Peyer's patch (tissue), 4 donors: ENCODE measurements around the gene IRF5. TPM values are rescaled to one million over a fixed set of nuclear protein-coding genes. Genes with fewer than 3 reads are reported as not detected.
A peak's percentile ranks its signal among the peaks of the same experiment; 100 is the strongest.
"Not testable (repeated sequence)": the region's sequence is repeated elsewhere in the genome, so short reads cannot be mapped to it uniquely, and the experiment has no call there.

ENCODE experiments used
- DNase-seq, 3 donors: peaks; one replicate each; pipeline ENCODE4 v3.0.0-alpha.2; 2017 to 2019
- H3K27ac ChIP-seq, 4 donors: fragments of 200-600 bp; sonication (generic); one replicate each; pipeline ENCODE4 v1.5.1; 2016 to 2019
- H3K27me3 ChIP-seq, 2 donors: fragments of 200-600 bp; sonication (generic); one replicate each; pipeline ENCODE4 v1.5.1; 2019
- H3K36me3 ChIP-seq, 3 donors: fragments of 200-600 bp; sonication (generic); one replicate each; pipeline ENCODE4 v1.5.1; 2016 to 2019
- H3K4me1 ChIP-seq, 4 donors: fragments of 200-600 bp; sonication (generic); one replicate each; pipeline ENCODE4 v1.5.1; 2016 to 2019
- H3K4me3 ChIP-seq, 4 donors: fragments of 200-600 bp; sonication (generic); 1 replicate in 3 of 4; 2 replicates in 1 of 4; pipeline ENCODE4 v1.5.1; 2016 to 2019; ENCODE audit warnings: mild to moderate bottlenecking in 1 of 4
- H3K9me3 ChIP-seq, 4 donors: fragments of 200-600 bp; sonication (generic); one replicate each; pipeline ENCODE4 v1.5.1; 2016 to 2019; ENCODE audit warnings: mild to moderate bottlenecking in 1 of 4
- CTCF ChIP-seq, 6 experiments: fragments of 450-650 bp in 4 of 6; fragments of 200-600 bp in 2 of 6; sonication (generic) in 1 of 6; IDR thresholded peaks; one replicate each; pipeline ENCODE4 v1.5.1; 2017 to 2019; ENCODE audit warnings: antibody characterized with exemption in 6 of 6, mild to moderate bottlenecking in 3 of 6, moderate library complexity in 1 of 6
- POLR2A ChIP-seq, 2 donors: fragments of 450-650 bp; IDR thresholded peaks; one replicate each; pipeline ENCODE4 v1.5.1; 2017; ENCODE audit warnings: antibody characterized with exemption in 2 of 2, mild to moderate bottlenecking in 2 of 2, moderate library complexity in 2 of 2
- total RNA-seq, 4 donors: library from RNA; depleted of rRNA; stranded (reverse); fragments of >200 nt; gene quantifications; one replicate each; pipeline ENCODE4 v1.1.0, GENCODE V29; 2016

The IRF5 gene
- total RNA-seq, 4 donors from 2014 or later: 16.9 to 27.1 (median 21.7) TPM

GRCh38 chr7:128940494-128941322 is 3.0 kb downstream of the IRF5 start:
- Histone ChIP-seq H3K9me3 (no peaks in the 10 kb centered on the region), H3K27ac (peak overlapping the region; percentile 33 to 95 (median 82)), H3K27me3 (no peaks in the 10 kb centered on the region), H3K4me3 (peak overlapping the region in 3 of 4 donors; percentile 11 to 85 (median 11)), H3K36me3 (no peaks in the 10 kb centered on the region), H3K4me1 (peaks cover 0 to 27% (median 8%) of the 10 kb centered on the region in 4 donors)
- peak in 2 of 3 donors; percentile 89 to 91 for DNase-seq
- no peak for TF ChIP-seq CTCF (IDR thresholded peaks at IDR 0.05)
- no peak for TF ChIP-seq POLR2A (IDR thresholded peaks at IDR 0.05)

GRCh38 chr7:128941323-128941890 is 3.7 kb downstream of the IRF5 start:
- TF ChIP-seq CTCF (IDR thresholded peaks at IDR 0.05): no peak
- TF ChIP-seq POLR2A (IDR thresholded peaks at IDR 0.05): no peak
- no peaks in the 10 kb centered on the region for H3K27me3 ChIP-seq
- peak overlapping the region in 3 of 4 donors; percentile 80 to 95 (median 85) for H3K27ac ChIP-seq
- no peaks in the 10 kb centered on the region for H3K36me3 ChIP-seq
- H3K4me3 ChIP-seq: peak overlapping the region in 1 of 4 donors; percentile 18
- H3K4me1 ChIP-seq: peaks cover 0 to 27% (median 7%) of the 10 kb centered on the region in 4 donors
- H3K9me3 ChIP-seq: no peaks in the 10 kb centered on the region
- DNase-seq: peak in 1 of 3 donors; percentile 41

- H3K4me1 ChIP-seq: peaks cover 0 to 20% (median 6%) of the 10 kb centered on the region in 4 donors
- peak in 1 of 3 donors; percentile 40 for DNase-seq
- peak overlapping the region in 1 of 4 donors; percentile 95 for H3K27ac ChIP-seq
- H3K36me3 ChIP-seq: no peaks in the 10 kb centered on the region
- peak overlapping the region in 1 of 4 donors; percentile 18 for H3K4me3 ChIP-seq
- H3K9me3 ChIP-seq: no peaks in the 10 kb centered on the region
- no peaks in the 10 kb centered on the region for H3K27me3 ChIP-seq
- TF ChIP-seq CTCF (IDR thresholded peaks at IDR 0.05): no peak
- no peak for TF ChIP-seq POLR2A (IDR thresholded peaks at IDR 0.05)
These were observed 4.3 kb downstream of the IRF5 start for GRCh38 chr7:128941946-128942526.

GRCh38 chr7:128943251-128943650 is 5.5 kb downstream of the IRF5 start:
- H3K9me3 ChIP-seq, H3K27me3 ChIP-seq, H3K27ac ChIP-seq, H3K36me3 ChIP-seq, H3K4me3 ChIP-seq, DNase-seq: not testable (repeated sequence)
- H3K4me1 ChIP-seq: peaks cover 0 to 10% (median 2%) of the 10 kb centered on the region in 4 donors

GRCh38 chr7:128944487-128945236 is 6.9 kb downstream of the IRF5 start:
- no peak overlapping the region for H3K27ac ChIP-seq
- DNase-seq: no peak
- no peaks in the 10 kb centered on the region for H3K9me3 ChIP-seq
- TF ChIP-seq CTCF (IDR thresholded peaks at IDR 0.05) (no peak), POLR2A (IDR thresholded peaks at IDR 0.05) (no peak)
- no peaks in the 10 kb centered on the region for H3K36me3 ChIP-seq
- peaks cover 0 to 5% (median under 1%) of the 10 kb centered on the region in 4 donors for H3K4me1 ChIP-seq
- H3K27me3 ChIP-seq: no peaks in the 10 kb centered on the region
- no peak overlapping the region for H3K4me3 ChIP-seq
